ENCODE measurements around the gene ALKBH3.

The ALKBH3 gene

GRCh38 chr11:43963279-43963620 lies 82.6 kb downstream of the ALKBH3 start:
- DNase-seq, result no peak

- DNase-seq, result no peak
Measured at GRCh38 chr11:43967661-43968060, 87.0 kb downstream of the ALKBH3 start.

- DNase-seq, result no peak
Measured at GRCh38 chr11:43968719-43969118, 88.1 kb downstream of the ALKBH3 start.

- no peak for DNase-seq
Measured at GRCh38 chr11:43969543-43969942, 88.9 kb downstream of the ALKBH3 start.

Data from hippocampal formation (tissue), 2 donors.